Measurements from ENCODE around the gene THOC7.

The THOC7 gene

DNA sequence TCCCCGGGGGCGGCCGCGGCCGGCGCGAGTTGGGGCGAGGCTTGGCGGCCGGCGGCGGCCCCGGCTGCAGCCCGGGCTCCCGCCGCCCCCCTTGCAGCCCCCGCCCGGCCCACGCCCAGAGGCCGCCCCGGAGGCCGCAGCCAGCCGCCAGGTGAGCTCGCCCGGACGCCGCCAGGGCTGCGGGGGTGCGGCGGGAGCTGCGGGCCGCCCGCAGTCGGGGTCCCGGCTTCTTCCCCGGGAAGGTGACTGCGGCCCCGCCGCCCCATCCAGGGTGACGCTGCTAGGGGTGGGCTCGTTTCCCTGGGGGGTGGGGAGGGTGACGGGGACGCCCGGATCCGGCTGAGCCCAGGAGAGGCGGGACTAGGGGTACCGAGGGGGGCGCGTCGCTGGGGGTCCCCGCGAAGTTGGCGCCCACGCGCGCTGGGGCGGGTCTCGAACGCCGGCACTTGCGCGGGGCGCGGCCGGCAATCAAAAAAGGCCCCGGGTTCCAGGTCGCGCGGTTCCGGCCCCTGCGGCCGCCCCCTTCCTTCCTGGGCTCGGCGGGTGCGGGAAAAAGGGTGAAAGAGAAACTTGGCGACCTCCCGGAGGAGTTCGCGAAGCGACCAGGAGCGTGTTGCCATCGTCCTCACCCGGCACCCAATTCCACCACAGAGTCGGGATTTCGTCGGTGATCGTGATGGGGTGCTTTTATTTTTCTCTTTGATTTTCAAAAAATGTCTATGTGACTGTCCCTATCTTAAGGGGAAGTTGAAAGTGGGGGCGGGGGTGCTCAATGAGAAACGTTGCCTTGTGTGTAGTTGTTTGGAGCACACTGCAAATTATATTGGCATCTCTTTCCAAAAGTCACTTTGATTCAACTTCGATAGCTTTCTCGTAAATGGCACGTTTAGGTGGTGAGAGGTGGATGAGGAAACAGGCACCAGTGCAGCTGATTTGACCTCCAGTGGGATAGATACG lies 681 bp upstream of the THOC7 start:
- no CpG with 5 or more reads among the region's 93 CpGs for WGBS (ENCODE audit: insufficient coverage, insufficient read length)
- H3K9me3 ChIP-seq (ENCODE audit: control insufficient read depth, insufficient read depth, low read length) = no peaks in the 10 kb centered on the region
- no peaks in the 10 kb centered on the region for H3K27me3 ChIP-seq (ENCODE audit: control insufficient read depth, insufficient read depth, low read length)
- H3K27ac ChIP-seq (ENCODE audit: low read length) = no peak overlapping the region
- H3K36me3 ChIP-seq (ENCODE audit: control insufficient read depth, insufficient read depth, low read length) = no peaks in the 10 kb centered on the region
- H3K4me3 ChIP-seq (ENCODE audit: low read length) = peak overlapping the region; percentile 94
- H3K4me1 ChIP-seq (ENCODE audit: control insufficient read depth, insufficient read depth, low read length) = peaks cover 4% of the 10 kb centered on the region; the same call in 1 of the 2 replicates
- DNase-seq (ENCODE audit: low read depth, low spot score) = no peak

DNA sequence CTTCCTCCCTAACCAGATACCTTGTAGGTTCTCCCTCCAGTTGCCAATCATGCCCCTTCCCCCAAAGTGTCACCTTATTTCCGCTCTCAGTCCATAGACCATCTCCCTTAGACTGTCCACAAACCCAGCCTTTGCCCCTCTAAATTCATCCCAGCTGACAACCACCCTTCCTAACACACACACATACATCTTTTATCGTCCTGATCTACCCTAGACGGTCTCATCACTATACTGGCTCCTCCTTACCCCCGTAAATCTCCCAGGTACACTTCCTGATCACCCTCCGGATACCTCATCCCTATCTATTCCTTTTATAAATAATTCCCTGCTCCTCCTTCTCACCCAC lies 828 bp downstream of the THOC7 start:
- no peaks in the 10 kb centered on the region for H3K27me3 ChIP-seq (ENCODE audit: control insufficient read depth, insufficient read depth, low read length)
- peak overlapping the region; percentile 55; the same call in 1 of the 2 replicates for H3K4me3 ChIP-seq (ENCODE audit: low read length)
- no peaks in the 10 kb centered on the region for H3K36me3 ChIP-seq (ENCODE audit: control insufficient read depth, insufficient read depth, low read length)
- H3K4me1 ChIP-seq (ENCODE audit: control insufficient read depth, insufficient read depth, low read length) = peaks cover 4% of the 10 kb centered on the region; the same call in 1 of the 2 replicates
- DNase-seq (ENCODE audit: low read depth, low spot score) = no peak
- H3K27ac ChIP-seq (ENCODE audit: low read length) = no peak overlapping the region
- WGBS (ENCODE audit: insufficient coverage, insufficient read length) = 100% methylated on average over 2 of the region's 5 CpGs
- no peaks in the 10 kb centered on the region for H3K9me3 ChIP-seq (ENCODE audit: control insufficient read depth, insufficient read depth, low read length)

DNA sequence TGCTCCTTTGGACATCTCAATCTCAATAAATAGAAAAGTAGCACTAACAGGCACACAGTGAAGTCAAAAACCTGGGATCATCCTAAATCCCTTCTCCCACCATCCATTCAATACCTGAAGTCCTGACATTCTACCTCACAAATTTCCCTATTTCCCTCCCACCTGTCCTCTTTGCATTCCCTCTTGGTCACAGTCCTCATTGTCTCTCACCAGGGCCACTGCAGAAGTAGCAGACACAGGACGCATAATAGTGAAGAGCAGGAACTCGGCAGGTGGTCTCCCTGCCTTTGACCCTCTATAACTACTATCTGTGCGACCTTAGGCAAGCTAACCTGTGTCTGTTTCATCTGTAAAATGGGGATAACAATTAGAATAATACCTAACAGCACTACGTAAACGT lies 2.3 kb downstream of the THOC7 start:
- no CpG with 5 or more reads among the region's 5 CpGs for WGBS (ENCODE audit: insufficient coverage, insufficient read length)
- DNase-seq (ENCODE audit: low read depth, low spot score) = peak; percentile 22
- H3K36me3 ChIP-seq (ENCODE audit: control insufficient read depth, insufficient read depth, low read length) = no peaks in the 10 kb centered on the region
- no peaks in the 10 kb centered on the region for H3K9me3 ChIP-seq (ENCODE audit: control insufficient read depth, insufficient read depth, low read length)
- no peak overlapping the region for H3K27ac ChIP-seq (ENCODE audit: low read length)
- H3K27me3 ChIP-seq (ENCODE audit: control insufficient read depth, insufficient read depth, low read length) = no peaks in the 10 kb centered on the region
- H3K4me1 ChIP-seq (ENCODE audit: control insufficient read depth, insufficient read depth, low read length) = peaks cover 4% of the 10 kb centered on the region; the same call in 1 of the 2 replicates
- H3K4me3 ChIP-seq (ENCODE audit: low read length) = no peak overlapping the region

DNA sequence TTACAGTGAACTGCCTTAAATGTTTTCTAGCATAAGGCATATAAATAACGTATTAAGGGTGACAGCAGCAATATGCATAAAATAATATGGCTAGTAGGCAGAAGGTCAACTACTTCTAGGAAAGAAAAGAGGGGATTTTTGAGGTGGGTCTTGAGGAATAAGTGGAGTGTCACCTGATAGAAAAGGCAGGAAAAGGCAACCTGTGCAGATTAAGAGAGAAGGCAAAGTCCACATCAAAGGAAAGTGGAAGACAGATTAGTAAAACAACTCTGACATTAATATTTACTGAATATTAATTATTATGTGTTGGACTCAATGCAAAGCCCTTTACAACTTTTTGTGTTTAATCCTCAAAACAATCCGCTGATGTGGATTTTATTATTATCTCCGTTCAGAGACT lies 2.8 kb downstream of the THOC7 start:
- DNase-seq (ENCODE audit: low read depth, low spot score) = no peak
- Histone ChIP-seq H3K27me3 (ENCODE audit: control insufficient read depth, insufficient read depth, low read length) (no peaks in the 10 kb centered on the region), H3K4me3 (ENCODE audit: low read length) (no peak overlapping the region), H3K4me1 (ENCODE audit: control insufficient read depth, insufficient read depth, low read length) (peaks cover 4% of the 10 kb centered on the region; the same call in 1 of the 2 replicates), H3K36me3 (ENCODE audit: control insufficient read depth, insufficient read depth, low read length) (no peaks in the 10 kb centered on the region), H3K9me3 (ENCODE audit: control insufficient read depth, insufficient read depth, low read length) (no peaks in the 10 kb centered on the region), H3K27ac (ENCODE audit: low read length) (no peak overlapping the region)
- WGBS (ENCODE audit: insufficient coverage, insufficient read length) = no CpG with 5 or more reads among the region's 3 CpGs

DNA sequence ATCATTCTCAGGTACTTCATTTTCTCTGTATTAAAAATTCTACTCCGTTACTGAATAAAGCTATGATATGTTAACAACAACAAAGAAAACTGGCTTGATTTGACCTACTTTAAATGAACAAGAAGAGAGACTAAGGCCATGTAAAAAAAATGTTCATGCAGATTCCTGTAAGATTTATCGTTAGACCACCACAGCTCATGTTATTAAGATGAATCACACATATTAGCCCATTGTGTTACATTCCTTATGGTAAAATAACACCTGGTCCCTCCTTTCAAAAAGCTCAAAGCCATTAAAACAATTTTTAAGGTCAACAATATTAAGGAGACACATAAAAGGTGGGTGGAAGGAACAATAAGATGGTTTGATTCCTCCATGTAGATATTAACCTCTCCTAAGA lies 6.3 kb downstream of the THOC7 start:
- Histone ChIP-seq H3K4me1 (ENCODE audit: control insufficient read depth, insufficient read depth, low read length) (peaks cover 2% of the 10 kb centered on the region; the same call in 1 of the 2 replicates), H3K36me3 (ENCODE audit: control insufficient read depth, insufficient read depth, low read length) (no peaks in the 10 kb centered on the region), H3K9me3 (ENCODE audit: control insufficient read depth, insufficient read depth, low read length) (no peaks in the 10 kb centered on the region), H3K27ac (ENCODE audit: low read length) (no peak overlapping the region), H3K4me3 (ENCODE audit: low read length) (no peak overlapping the region), H3K27me3 (ENCODE audit: control insufficient read depth, insufficient read depth, low read length) (no peaks in the 10 kb centered on the region)
- no CpG with 5 or more reads among the region's 2 CpGs for WGBS (ENCODE audit: insufficient coverage, insufficient read length)
- no peak for DNase-seq (ENCODE audit: low read depth, low spot score)

DNA sequence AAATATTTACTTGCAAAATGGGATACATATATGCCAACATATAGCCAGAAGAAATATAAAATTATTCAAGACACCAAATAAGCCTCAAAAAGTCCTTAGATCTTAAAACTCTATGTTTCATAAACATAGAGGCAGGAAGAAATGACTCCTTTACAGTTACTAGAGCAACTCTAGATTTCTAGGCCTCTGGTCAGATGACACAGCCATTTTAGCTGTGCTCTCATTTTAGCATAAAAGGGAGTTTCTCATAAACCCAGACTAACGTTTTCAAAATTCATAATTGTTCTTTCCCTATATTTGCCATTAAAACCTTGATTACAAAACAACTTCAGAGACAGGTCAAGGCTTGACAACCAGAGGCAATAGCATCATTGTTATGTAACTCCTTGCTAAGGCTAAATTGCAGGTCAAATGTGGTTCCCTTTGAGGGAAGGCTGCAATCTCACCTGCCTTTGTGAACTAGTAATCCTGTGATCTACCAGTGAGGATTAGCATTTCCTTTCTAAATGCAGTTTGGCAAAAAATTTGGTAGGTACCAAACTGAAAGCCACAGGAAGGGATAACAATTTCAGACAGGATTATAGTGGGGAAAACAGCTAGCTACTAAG lies 8.2 kb downstream of the THOC7 start:
- no peak overlapping the region for H3K27ac ChIP-seq (ENCODE audit: low read length)

DNA sequence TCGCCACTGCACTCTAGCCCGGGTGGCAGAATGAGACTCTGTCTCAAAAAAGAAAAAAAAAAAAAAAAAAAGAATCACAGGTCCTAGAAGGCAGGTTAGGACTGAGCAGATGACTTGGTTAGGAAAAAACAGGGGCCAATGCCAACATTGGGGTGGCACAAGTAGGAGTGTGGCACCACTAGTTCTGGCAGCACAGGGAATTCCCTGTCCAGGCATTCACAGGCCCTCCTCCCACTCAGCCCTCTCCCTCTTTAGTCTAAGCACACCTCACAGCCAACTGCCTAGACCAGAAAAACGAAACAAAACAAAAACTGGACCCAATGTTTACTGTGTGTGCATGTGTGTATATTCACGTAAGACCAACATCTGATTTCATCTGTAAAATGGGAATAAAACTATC lies 10.5 kb downstream of the THOC7 start:
- no CpG with 5 or more reads among the region's 4 CpGs for WGBS (ENCODE audit: insufficient coverage, insufficient read length)
- Histone ChIP-seq H3K9me3 (ENCODE audit: control insufficient read depth, insufficient read depth, low read length) (no peaks in the 10 kb centered on the region), H3K27me3 (ENCODE audit: control insufficient read depth, insufficient read depth, low read length) (no peaks in the 10 kb centered on the region), H3K27ac (ENCODE audit: low read length) (no peak overlapping the region), H3K4me3 (ENCODE audit: low read length) (no peak overlapping the region), H3K4me1 (ENCODE audit: control insufficient read depth, insufficient read depth, low read length) (peaks cover 5% of the 10 kb centered on the region; the same call in 1 of the 2 replicates), H3K36me3 (ENCODE audit: control insufficient read depth, insufficient read depth, low read length) (no peaks in the 10 kb centered on the region)
- no peak for DNase-seq (ENCODE audit: low read depth, low spot score)

More for the DNA sequence above, 8.2 kb downstream of the THOC7 start:
- no peaks in the 10 kb centered on the region for H3K27me3 ChIP-seq (ENCODE audit: control insufficient read depth, insufficient read depth, low read length)
- no peak for DNase-seq (ENCODE audit: low read depth, low spot score)
- no peaks in the 10 kb centered on the region; the same call in 1 of the 2 replicates for H3K4me1 ChIP-seq (ENCODE audit: control insufficient read depth, insufficient read depth, low read length)
- H3K36me3 ChIP-seq (ENCODE audit: control insufficient read depth, insufficient read depth, low read length) = no peaks in the 10 kb centered on the region
- H3K4me3 ChIP-seq (ENCODE audit: low read length) = no peak overlapping the region
- WGBS (ENCODE audit: insufficient coverage, insufficient read length) = no CpG with 5 or more reads among the region's 1 CpG
- no peaks in the 10 kb centered on the region for H3K9me3 ChIP-seq (ENCODE audit: control insufficient read depth, insufficient read depth, low read length)

DNA sequence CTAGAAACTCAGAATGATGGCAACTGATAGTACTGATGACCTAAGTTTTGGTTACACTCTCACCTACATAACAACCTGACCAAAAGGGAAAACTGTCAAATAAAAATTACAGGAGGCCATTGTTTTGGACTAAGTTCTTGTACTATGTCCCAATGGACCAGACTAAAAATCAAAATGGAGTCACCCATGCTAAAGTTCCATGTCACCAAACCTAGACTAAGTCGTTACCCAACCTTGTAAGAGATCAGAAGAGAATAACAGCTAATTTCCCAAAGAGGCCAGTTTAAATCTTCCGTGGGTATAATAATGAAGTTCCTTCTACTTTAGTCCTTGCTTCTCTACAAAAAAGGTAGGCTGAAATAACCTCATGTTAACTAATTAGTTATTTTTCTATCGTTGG lies 12.3 kb downstream of the THOC7 start:
- H3K27ac ChIP-seq (ENCODE audit: low read length) = no peak overlapping the region
- no peak for DNase-seq (ENCODE audit: low read depth, low spot score)
- no CpG with 5 or more reads among the region's 3 CpGs for WGBS (ENCODE audit: insufficient coverage, insufficient read length)

DNA sequence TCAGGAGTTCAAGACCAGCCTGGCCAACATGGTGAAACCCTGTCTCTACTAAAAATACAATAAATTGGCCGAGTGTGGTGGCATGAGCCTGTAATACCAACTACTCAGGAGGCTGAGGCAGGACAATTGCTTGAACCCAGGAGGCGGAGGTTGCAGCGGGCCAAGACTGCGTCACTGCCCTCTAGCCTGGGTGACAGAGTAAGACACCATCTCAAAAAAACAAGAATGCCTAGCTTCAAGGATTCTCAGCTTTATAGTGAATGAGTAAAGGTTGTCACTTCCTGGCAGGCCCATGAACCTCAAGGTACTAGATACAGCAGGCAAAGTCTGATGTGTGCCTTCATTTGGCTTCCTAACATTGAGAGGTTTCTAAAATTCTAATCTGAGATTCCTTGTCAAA lies 14.4 kb downstream of the THOC7 start:
- H3K4me1 ChIP-seq (ENCODE audit: control insufficient read depth, insufficient read depth, low read length) = peaks cover 5% of the 10 kb centered on the region; the same call in 1 of the 2 replicates
- no CpG with 5 or more reads among the region's 4 CpGs for WGBS (ENCODE audit: insufficient coverage, insufficient read length)
- DNase-seq (ENCODE audit: low read depth, low spot score) = no peak
- H3K4me3 ChIP-seq (ENCODE audit: low read length) = no peak overlapping the region
- H3K9me3 ChIP-seq (ENCODE audit: control insufficient read depth, insufficient read depth, low read length) = no peaks in the 10 kb centered on the region
- H3K27ac ChIP-seq (ENCODE audit: low read length) = no peak overlapping the region
- H3K36me3 ChIP-seq (ENCODE audit: control insufficient read depth, insufficient read depth, low read length) = no peaks in the 10 kb centered on the region
- no peaks in the 10 kb centered on the region for H3K27me3 ChIP-seq (ENCODE audit: control insufficient read depth, insufficient read depth, low read length)

More for the DNA sequence above, 12.3 kb downstream of the THOC7 start:
- Histone ChIP-seq H3K4me1 (ENCODE audit: control insufficient read depth, insufficient read depth, low read length) (peaks cover 5% of the 10 kb centered on the region; the same call in 1 of the 2 replicates), H3K27me3 (ENCODE audit: control insufficient read depth, insufficient read depth, low read length) (no peaks in the 10 kb centered on the region), H3K36me3 (ENCODE audit: control insufficient read depth, insufficient read depth, low read length) (no peaks in the 10 kb centered on the region), H3K9me3 (ENCODE audit: control insufficient read depth, insufficient read depth, low read length) (no peaks in the 10 kb centered on the region), H3K4me3 (ENCODE audit: low read length) (no peak overlapping the region)

DNA sequence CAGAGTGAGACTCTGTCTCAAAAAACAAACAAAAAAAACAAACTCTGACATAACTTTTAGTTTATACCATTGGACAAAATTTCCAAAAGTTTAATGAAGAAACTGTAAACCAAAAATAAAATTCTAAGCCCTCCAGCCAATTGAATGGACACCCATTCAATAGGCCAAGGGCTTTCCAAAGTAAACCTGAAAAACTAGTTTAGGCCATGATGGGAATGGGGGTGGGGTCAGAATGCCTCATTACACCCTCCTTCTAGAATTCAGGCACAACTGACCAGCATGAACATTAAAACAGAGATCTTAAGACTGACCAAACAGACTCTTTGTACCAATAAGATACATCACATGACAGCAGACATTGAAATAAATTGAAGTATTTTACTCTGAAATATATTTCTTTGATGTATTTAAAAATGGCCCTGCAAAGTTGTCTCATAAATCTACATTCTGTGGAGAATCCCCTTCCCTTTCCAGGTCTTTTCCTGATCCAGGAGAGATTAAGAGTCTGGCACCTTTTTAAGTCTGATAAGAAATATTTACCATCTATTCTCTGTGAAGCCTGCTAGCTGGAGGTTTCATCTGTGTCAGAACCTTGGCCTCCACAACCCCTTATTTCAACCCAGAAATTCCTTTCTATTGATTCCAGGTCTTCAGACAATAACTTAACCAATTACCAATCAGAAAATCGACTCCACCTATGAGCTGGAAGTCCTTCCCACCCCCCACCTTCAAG lies 15.7 kb downstream of the THOC7 start:
- H3K36me3 ChIP-seq (ENCODE audit: control insufficient read depth, insufficient read depth, low read length) = no peaks in the 10 kb centered on the region
- H3K4me1 ChIP-seq (ENCODE audit: control insufficient read depth, insufficient read depth, low read length) = peaks cover 5% of the 10 kb centered on the region; the same call in 1 of the 2 replicates
- no peak overlapping the region for H3K27ac ChIP-seq (ENCODE audit: low read length)
- H3K4me3 ChIP-seq (ENCODE audit: low read length) = no peak overlapping the region
- no peak for DNase-seq (ENCODE audit: low read depth, low spot score)
- no CpG with 5 or more reads among the region's 1 CpG for WGBS (ENCODE audit: insufficient coverage, insufficient read length)
- no peaks in the 10 kb centered on the region for H3K9me3 ChIP-seq (ENCODE audit: control insufficient read depth, insufficient read depth, low read length)
- H3K27me3 ChIP-seq (ENCODE audit: control insufficient read depth, insufficient read depth, low read length) = no peaks in the 10 kb centered on the region

Data from iPS DF 6.9 (cell line).